CD8-positive, alpha-beta memory T cell (primary cell): ENCODE measurements around the gene PTPRT. TPM values are rescaled to one million over a fixed set of nuclear protein-coding genes. Genes with fewer than 3 reads are reported as not detected.

Experiments
- CTCF ChIA-PET: fragments of 350-600 bp; sonication (Branson Sonifier 250); formaldehyde crosslinking; loops from one replicate; lab custom pipeline; 2021; ENCODE audit warnings: antibody characterized with exemption; lab: Charles Lee
- POLR2A ChIA-PET: fragments of 350-600 bp; sonication (Branson Sonifier 250); formaldehyde crosslinking; loops from one replicate; lab custom pipeline; 2021; ENCODE audit warnings: antibody characterized with exemption; lab: Charles Lee
- DNase-seq, 5 donors: peaks; one replicate each; pipeline versions ENCODE4 v3.0.0 to v3.0.0-alpha.2; 2020 to 2022; ENCODE audit warnings: mixed read lengths in 1 of 5
- H3K27ac ChIP-seq: one replicate; pipeline ENCODE4 v1.7.0; 2013; ENCODE audit warnings: low read depth, mild to moderate bottlenecking, low read length, moderate library complexity
- H3K27me3 ChIP-seq: 2 replicates; pipeline ENCODE4 v1.7.0; 2013; ENCODE audit warnings: low read length, mild to moderate bottlenecking; ENCODE audit not compliant: insufficient read depth, poor library complexity, severe bottlenecking
- H3K36me3 ChIP-seq: 2 replicates; pipeline ENCODE4 v1.7.0; 2013; ENCODE audit warnings: mild to moderate bottlenecking, low read length, moderate library complexity; ENCODE audit not compliant: insufficient read depth
- H3K4me1 ChIP-seq: 2 replicates; pipeline ENCODE4 v1.7.0; 2013; ENCODE audit warnings: mild to moderate bottlenecking, low read length, moderate library complexity; ENCODE audit not compliant: insufficient read depth
- H3K4me3 ChIP-seq: 2 replicates; pipeline ENCODE4 v1.7.0; 2013; ENCODE audit warnings: mild to moderate bottlenecking, low read length
- H3K9me3 ChIP-seq: 2 replicates; pipeline ENCODE4 v1.7.0; 2013; ENCODE audit warnings: mild to moderate bottlenecking, low read length
- H3K27ac Mint-ChIP-seq, 8 donors: one replicate each; pipeline ENCODE4 v1.8.0; 2020 to 2021; ENCODE audit warnings: mixed read lengths in 8 of 8, mild to moderate bottlenecking in 6 of 8, inconsistent platforms in 3 of 8, moderate library complexity in 3 of 8
- H3K27me3 Mint-ChIP-seq, 2 donors: one replicate each; pipeline ENCODE4 v1.8.0; 2020 to 2021; ENCODE audit warnings: mixed read lengths in 2 of 2, mild to moderate bottlenecking in 1 of 2, moderate library complexity in 1 of 2
- H3K36me3 Mint-ChIP-seq, 3 donors: one replicate each; pipeline ENCODE4 v1.8.0; 2020 to 2021; ENCODE audit warnings: mixed read lengths in 3 of 3, inconsistent platforms in 1 of 3, mild to moderate bottlenecking in 1 of 3
- H3K4me1 Mint-ChIP-seq, 3 donors: one replicate each; pipeline ENCODE4 v1.8.0; 2020 to 2021; ENCODE audit warnings: mixed read lengths in 3 of 3, inconsistent platforms in 1 of 3, mild to moderate bottlenecking in 1 of 3
- H3K4me3 Mint-ChIP-seq, 7 donors: one replicate each; pipeline ENCODE4 v1.8.0; 2020 to 2021; ENCODE audit warnings: mixed read lengths in 7 of 7, mild to moderate bottlenecking in 6 of 7, moderate library complexity in 4 of 7, inconsistent platforms in 2 of 7
- H3K9me3 Mint-ChIP-seq, 5 donors: one replicate each; pipeline ENCODE4 v1.8.0; 2020 to 2022; ENCODE audit warnings: mixed read lengths in 5 of 5, mild to moderate bottlenecking in 3 of 5, moderate library complexity in 2 of 5, inconsistent platforms in 1 of 5
- polyA plus RNA-seq: library from polyadenylated mRNA; unstranded; fragments of 300-500 nt; fragmentation: Illumina TruSeq; gene quantifications from one replicate; pipeline ENCODE4 v1.2.3, GENCODE V29; 2021
- total RNA-seq, 2 experiments: library from RNA; stranded (reverse); gene quantifications; one replicate each; pipeline ENCODE4 v1.2.3, GENCODE V29; 2021

Gene PTPRT
- total and polyA plus RNA-seq, 3 experiments from 2014 or later, result not detected

DNA sequence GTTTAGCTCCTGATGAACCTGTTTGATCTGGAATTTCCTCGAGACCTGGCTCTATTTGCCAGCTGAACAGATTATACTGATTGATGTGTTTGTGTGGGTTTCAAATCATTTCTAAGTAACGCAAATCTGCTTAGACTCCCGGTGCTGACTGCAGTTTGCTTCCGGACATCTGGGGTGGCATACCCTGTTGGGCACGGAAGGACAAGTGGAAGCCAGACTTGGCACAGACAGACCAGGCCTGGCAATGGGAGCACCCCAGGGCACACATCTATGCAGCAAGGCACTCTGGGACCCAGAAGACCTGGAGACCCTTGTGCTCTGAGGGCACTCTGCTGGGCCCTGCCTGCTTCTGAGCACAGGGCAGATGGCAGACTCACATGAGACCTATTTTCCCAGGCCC is 1137.8 kb downstream of the PTPRT start:
- DNase-seq, result no peak
- Histone ChIP-seq H3K27me3 (no peaks in the 10 kb centered on the region), H3K27ac (no peak overlapping the region), H3K9me3 (no peaks in the 10 kb centered on the region), H3K36me3 (no peaks in the 10 kb centered on the region), H3K4me1 (no peaks in the 10 kb centered on the region), H3K4me3 (no peak overlapping the region)
- Mint-ChIP-seq H3K27me3 (peaks cover 0 to 2% of the 10 kb centered on the region in 2 donors), H3K9me3 (peaks cover 0 to 8% (median 0%) of the 10 kb centered on the region in 5 donors), H3K4me3 (no peak overlapping the region), H3K4me1 (no peaks in the 10 kb centered on the region), H3K27ac (no peak overlapping the region), H3K36me3 (no peaks in the 10 kb centered on the region)
- CTCF ChIA-PET, result no interaction called here
- POLR2A ChIA-PET, result no interaction called here

DNA sequence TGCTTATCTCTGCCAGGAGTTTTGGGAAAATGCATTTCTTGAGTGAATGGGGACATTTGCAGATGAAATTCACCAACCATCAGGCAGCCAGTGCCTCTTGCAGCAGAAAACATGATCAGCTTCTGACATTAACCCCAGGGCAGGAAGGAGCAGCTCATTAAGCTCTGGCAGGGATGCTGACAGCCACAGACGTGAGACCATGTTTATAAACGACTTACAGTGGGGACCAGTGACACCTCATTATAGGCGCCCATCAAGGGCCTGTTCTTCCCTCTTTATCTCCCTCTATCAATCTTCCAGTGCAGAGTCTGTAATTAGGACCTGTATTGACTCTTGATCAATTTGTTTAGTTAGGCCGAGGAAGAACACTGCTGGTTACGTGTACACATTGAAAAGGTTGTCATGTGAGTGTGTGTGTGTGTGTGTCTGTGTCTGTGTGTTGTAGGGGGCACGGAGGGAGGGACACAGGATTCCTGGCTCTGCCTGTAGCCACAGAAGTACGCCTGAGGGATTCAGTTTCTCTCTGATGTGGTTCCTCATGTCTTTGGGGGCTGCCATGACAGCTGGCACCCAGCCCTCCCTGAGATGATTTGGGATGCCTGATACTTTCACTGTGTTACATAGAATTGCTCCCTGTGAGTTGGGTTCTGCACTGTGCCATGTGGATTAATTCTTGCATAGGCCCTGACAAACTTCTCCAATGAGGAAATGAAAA is 1143.2 kb downstream of the PTPRT start:
- Histone ChIP-seq H3K36me3 (no peaks in the 10 kb centered on the region), H3K4me1 (no peaks in the 10 kb centered on the region), H3K27ac (no peak overlapping the region), H3K27me3 (no peaks in the 10 kb centered on the region), H3K4me3 (no peak overlapping the region), H3K9me3 (no peaks in the 10 kb centered on the region)
- Mint-ChIP-seq H3K36me3 (no peaks in the 10 kb centered on the region), H3K4me3 (no peak overlapping the region), H3K4me1 (no peaks in the 10 kb centered on the region), H3K9me3 (peaks cover 0 to 3% (median 0%) of the 10 kb centered on the region in 5 donors), H3K27ac (no peak overlapping the region), H3K27me3 (no peaks in the 10 kb centered on the region)
- no peak for DNase-seq
- CTCF ChIA-PET, result no interaction called here
- POLR2A ChIA-PET, result no interaction called here

DNA sequence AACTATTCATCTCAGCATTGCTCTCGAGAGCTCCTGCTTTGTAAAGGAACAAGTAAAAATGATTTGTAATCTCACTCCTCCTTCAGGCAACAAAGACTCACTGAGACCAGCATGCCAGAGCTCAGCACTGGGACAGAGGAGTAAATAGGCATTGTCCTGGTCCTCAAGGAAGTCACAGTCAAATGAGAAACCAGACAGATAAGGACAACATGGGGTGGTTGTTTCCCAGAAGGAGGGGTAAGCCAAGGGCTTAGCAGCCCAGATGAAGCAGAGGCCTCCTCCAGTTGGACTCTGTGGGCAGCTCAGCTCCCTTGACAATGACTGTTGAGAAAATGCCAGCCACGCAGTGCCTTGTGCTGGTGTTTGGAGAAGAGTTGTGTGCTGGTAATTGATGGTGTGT is 1145.8 kb downstream of the PTPRT start:
- peak overlapping the region in 1 of 8 donors; percentile 7 for H3K27ac Mint-ChIP-seq
- no peaks in the 10 kb centered on the region for H3K36me3 Mint-ChIP-seq
- Histone ChIP-seq H3K9me3 (no peaks in the 10 kb centered on the region), H3K27ac (no peak overlapping the region), H3K27me3 (no peaks in the 10 kb centered on the region), H3K4me3 (no peak overlapping the region), H3K36me3 (no peaks in the 10 kb centered on the region), H3K4me1 (no peaks in the 10 kb centered on the region)
- no peak for DNase-seq
- peaks cover 0 to 3% (median 0%) of the 10 kb centered on the region in 5 donors for H3K9me3 Mint-ChIP-seq
- no peaks in the 10 kb centered on the region for H3K27me3 Mint-ChIP-seq
- H3K4me3 Mint-ChIP-seq, result no peak overlapping the region
- CTCF ChIA-PET, result no interaction called here
- no peaks in the 10 kb centered on the region for H3K4me1 Mint-ChIP-seq
- POLR2A ChIA-PET, result no interaction called here

DNA sequence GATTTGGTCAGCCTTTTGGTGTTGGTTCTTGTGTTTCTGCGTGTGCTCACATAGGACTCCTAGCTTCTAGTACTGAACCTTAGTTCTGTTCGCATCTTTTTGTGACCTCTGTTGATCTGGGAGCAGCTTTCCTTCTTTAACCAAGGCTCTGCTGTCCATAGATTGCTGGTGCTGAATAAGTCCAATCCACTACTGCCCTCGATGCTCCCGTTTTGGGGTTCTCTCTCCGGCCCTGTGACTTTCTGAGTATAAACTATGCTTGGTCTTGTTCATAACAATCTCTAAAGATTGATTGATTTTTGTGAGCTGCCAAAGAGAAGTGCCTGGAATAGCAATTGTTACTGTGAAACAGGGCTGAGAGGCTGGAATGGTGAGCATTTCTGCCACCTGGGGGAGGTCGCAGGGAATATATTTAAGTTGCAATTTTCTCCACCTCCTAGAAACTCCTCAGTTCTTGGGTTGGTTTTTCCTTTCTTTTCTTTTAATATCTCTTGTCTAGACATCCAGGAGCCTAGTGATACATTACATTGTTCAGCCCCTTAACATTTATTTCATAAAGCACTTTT is 1148.6 kb downstream of the PTPRT start:
- no peaks in the 10 kb centered on the region for H3K27me3 Mint-ChIP-seq
- Histone ChIP-seq H3K4me3 (no peak overlapping the region), H3K27me3 (no peaks in the 10 kb centered on the region), H3K27ac (no peak overlapping the region), H3K4me1 (no peaks in the 10 kb centered on the region), H3K36me3 (no peaks in the 10 kb centered on the region), H3K9me3 (no peaks in the 10 kb centered on the region)
- H3K36me3 Mint-ChIP-seq, result no peaks in the 10 kb centered on the region
- H3K27ac Mint-ChIP-seq, result no peak overlapping the region
- no peak for DNase-seq
- H3K9me3 Mint-ChIP-seq, result peaks cover 0 to 4% (median 0%) of the 10 kb centered on the region in 5 donors
- H3K4me3 Mint-ChIP-seq, result no peak overlapping the region
- CTCF ChIA-PET, result no interaction called here
- H3K4me1 Mint-ChIP-seq, result no peaks in the 10 kb centered on the region
- POLR2A ChIA-PET, result no interaction called here

DNA sequence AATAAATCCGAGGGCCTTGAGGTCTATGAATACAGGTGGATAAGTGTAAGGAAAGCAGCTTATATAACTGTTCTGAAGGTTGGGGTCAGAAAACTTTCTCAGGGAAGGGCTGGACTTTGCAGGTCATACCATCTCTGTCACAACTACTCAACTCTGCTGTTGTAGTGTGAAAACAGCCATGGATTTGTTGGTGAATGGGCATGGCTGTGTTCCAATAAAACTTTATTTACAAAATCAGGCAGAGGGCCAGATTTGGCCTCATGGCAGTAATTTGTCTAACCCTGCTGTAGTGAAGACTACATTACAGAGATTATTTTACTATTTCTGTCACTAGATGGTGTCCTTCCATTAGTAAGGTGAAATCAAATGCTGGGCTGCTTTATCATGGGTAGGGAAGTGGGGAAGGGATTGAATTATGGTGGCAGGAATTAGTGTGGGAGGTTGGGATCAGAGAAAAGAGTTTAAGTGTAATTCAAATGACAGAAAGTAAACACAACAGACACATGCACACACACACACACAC is 1161.9 kb downstream of the PTPRT start:
- H3K27me3 Mint-ChIP-seq, result peaks cover 0 to 2% of the 10 kb centered on the region in 2 donors
- no peak for DNase-seq
- no peaks in the 10 kb centered on the region for H3K36me3 ChIP-seq
- H3K27ac Mint-ChIP-seq, result no peak overlapping the region
- no peaks in the 10 kb centered on the region for H3K4me1 Mint-ChIP-seq
- no peaks in the 10 kb centered on the region for H3K27me3 ChIP-seq
- H3K27ac ChIP-seq, result no peak overlapping the region
- H3K4me1 ChIP-seq, result no peaks in the 10 kb centered on the region
- ChIA-PET POLR2A (no interaction called here), CTCF (no interaction called here)
- peaks cover 2 to 6% (median 5%) of the 10 kb centered on the region in 5 donors for H3K9me3 Mint-ChIP-seq
- H3K36me3 Mint-ChIP-seq, result peaks cover 0 to 2% (median 0%) of the 10 kb centered on the region in 3 donors
- no peaks in the 10 kb centered on the region for H3K9me3 ChIP-seq
- H3K4me3 ChIP-seq, result no peak overlapping the region
- H3K4me3 Mint-ChIP-seq, result no peak overlapping the region

DNA sequence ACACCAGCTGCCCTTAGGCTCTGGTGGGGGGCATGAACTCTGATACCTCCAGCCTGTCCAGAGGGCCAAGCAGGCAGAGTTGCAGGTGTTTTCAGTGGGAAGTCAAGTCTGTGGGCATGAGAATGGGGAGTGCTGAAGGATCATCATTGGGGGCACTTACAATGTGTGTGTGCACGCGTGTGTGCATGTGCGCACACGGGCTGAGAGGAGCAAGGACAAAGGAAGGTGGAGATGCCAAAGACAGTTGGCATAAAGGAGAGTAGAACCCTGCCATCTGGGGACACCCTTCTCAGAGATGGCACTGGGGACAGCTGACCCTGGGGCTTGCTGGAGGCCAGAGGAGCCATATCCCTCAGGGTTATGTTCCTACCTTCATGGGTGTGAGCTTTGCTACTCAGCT is 1163.1 kb downstream of the PTPRT start:
- Mint-ChIP-seq H3K9me3 (peaks cover 2 to 9% (median 6%) of the 10 kb centered on the region in 5 donors), H3K4me3 (no peak overlapping the region), H3K27me3 (no peaks in the 10 kb centered on the region), H3K27ac (no peak overlapping the region), H3K4me1 (no peaks in the 10 kb centered on the region), H3K36me3 (peaks cover 0 to 2% (median 0%) of the 10 kb centered on the region in 3 donors)
- no peak overlapping the region for H3K27ac ChIP-seq
- ChIA-PET CTCF (no interaction called here), POLR2A (no interaction called here)
- H3K4me1 ChIP-seq, result no peaks in the 10 kb centered on the region
- H3K9me3 ChIP-seq, result no peaks in the 10 kb centered on the region
- H3K4me3 ChIP-seq, result no peak overlapping the region
- DNase-seq, result no peak
- H3K27me3 ChIP-seq, result no peaks in the 10 kb centered on the region
- no peaks in the 10 kb centered on the region for H3K36me3 ChIP-seq

DNA sequence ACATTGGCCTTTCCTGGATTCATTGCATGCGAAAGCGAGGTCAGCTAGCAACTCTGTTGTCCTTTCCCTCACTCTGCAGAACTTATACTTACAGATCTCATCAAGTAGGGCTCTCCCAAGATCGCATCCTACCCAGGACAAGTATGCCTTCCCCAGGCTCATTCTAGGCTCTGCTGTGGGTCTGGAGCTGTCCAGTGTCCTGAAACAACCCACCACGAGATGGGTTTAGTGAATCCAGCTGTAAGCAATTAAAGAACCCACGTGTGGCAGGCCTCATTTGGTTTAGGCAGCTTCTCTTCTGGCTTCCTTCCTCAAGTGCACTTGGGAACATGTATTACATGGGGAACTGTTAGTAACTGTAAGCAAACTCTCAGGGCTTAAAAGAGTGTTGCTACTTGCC is 1165.1 kb downstream of the PTPRT start:
- no peaks in the 10 kb centered on the region for H3K27me3 ChIP-seq
- H3K9me3 Mint-ChIP-seq, result peaks cover 2 to 9% (median 3%) of the 10 kb centered on the region in 5 donors
- H3K4me3 ChIP-seq, result no peak overlapping the region
- H3K27ac ChIP-seq, result no peak overlapping the region
- H3K36me3 ChIP-seq, result no peaks in the 10 kb centered on the region
- H3K4me1 Mint-ChIP-seq, result no peaks in the 10 kb centered on the region
- H3K27ac Mint-ChIP-seq, result no peak overlapping the region
- CTCF ChIA-PET, result no interaction called here
- no peak for DNase-seq
- POLR2A ChIA-PET, result no interaction called here
- H3K4me3 Mint-ChIP-seq, result no peak overlapping the region
- H3K9me3 ChIP-seq, result no peaks in the 10 kb centered on the region
- no peaks in the 10 kb centered on the region for H3K4me1 ChIP-seq
- H3K27me3 Mint-ChIP-seq, result no peaks in the 10 kb centered on the region
- H3K36me3 Mint-ChIP-seq, result peaks cover 0 to 2% (median 0%) of the 10 kb centered on the region in 3 donors
